Measurements from ENCODE around the gene CDC42BPA.

CDC42BPA gene

DNA sequence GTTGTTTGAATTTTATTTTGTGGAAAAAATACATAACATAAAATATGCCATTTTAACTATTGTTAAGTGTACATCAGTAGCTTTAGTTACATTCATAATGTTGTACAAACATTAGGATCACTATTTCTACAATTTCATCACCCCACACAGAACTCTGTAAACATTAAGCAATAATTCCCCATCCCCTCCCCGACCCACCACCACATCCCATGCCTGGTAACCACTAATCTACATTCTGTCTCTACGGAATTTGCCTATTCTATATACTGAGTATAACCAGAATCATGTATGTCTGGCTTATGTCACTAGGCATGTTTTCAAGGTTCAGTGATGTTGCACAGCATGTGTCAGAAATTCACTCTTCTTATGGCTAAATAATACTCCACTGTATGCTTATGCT lies 47.7 kb downstream of the CDC42BPA start:
- H3K36me3 Mint-ChIP-seq (ENCODE audit: low read depth): no peaks in the 10 kb centered on the region
- H3K27me3 Mint-ChIP-seq (ENCODE audit: low read depth): no peaks in the 10 kb centered on the region
- H3K27ac Mint-ChIP-seq: no peak overlapping the region
- peaks cover 3% of the 10 kb centered on the region for H3K9me3 Mint-ChIP-seq
- no peak overlapping the region for H3K4me3 Mint-ChIP-seq
- H3K4me1 Mint-ChIP-seq (ENCODE audit: low read depth): no peaks in the 10 kb centered on the region

- H3K4me1 Mint-ChIP-seq (ENCODE audit: low read depth): no peaks in the 10 kb centered on the region
- H3K9me3 Mint-ChIP-seq: no peaks in the 10 kb centered on the region
- H3K4me3 Mint-ChIP-seq: no peak overlapping the region
- H3K27me3 Mint-ChIP-seq (ENCODE audit: low read depth): peaks cover 4% of the 10 kb centered on the region
- H3K27ac Mint-ChIP-seq: no peak overlapping the region
- no peaks in the 10 kb centered on the region for H3K36me3 Mint-ChIP-seq (ENCODE audit: low read depth)
These were observed 49.3 kb downstream of the CDC42BPA start for GRCh38 chr1:227268943-227269342.

- H3K4me3 Mint-ChIP-seq: no peak overlapping the region
- H3K36me3 Mint-ChIP-seq (ENCODE audit: low read depth): no peaks in the 10 kb centered on the region
- H3K9me3 Mint-ChIP-seq: no peaks in the 10 kb centered on the region
- H3K27me3 Mint-ChIP-seq (ENCODE audit: low read depth): peaks cover 4% of the 10 kb centered on the region
- H3K4me1 Mint-ChIP-seq (ENCODE audit: low read depth): no peaks in the 10 kb centered on the region
- no peak overlapping the region for H3K27ac Mint-ChIP-seq
These were observed 52.4 kb downstream of the CDC42BPA start for GRCh38 chr1:227265891-227266290.

GRCh38 chr1:227263869-227264268 lies 54.4 kb downstream of the CDC42BPA start:
- Mint-ChIP-seq H3K4me3 (no peak overlapping the region), H3K36me3 (ENCODE audit: low read depth) (no peaks in the 10 kb centered on the region), H3K4me1 (ENCODE audit: low read depth) (no peaks in the 10 kb centered on the region), H3K27ac (no peak overlapping the region), H3K27me3 (ENCODE audit: low read depth) (peaks cover 4% of the 10 kb centered on the region), H3K9me3 (no peaks in the 10 kb centered on the region)

- Mint-ChIP-seq H3K27ac (no peak overlapping the region), H3K9me3 (no peaks in the 10 kb centered on the region), H3K4me1 (ENCODE audit: low read depth) (no peaks in the 10 kb centered on the region), H3K4me3 (no peak overlapping the region), H3K27me3 (ENCODE audit: low read depth) (peaks cover 4% of the 10 kb centered on the region), H3K36me3 (ENCODE audit: low read depth) (no peaks in the 10 kb centered on the region)
These were observed 56.8 kb downstream of the CDC42BPA start for GRCh38 chr1:227261501-227261900.

GRCh38 chr1:227260433-227260832 lies 57.9 kb downstream of the CDC42BPA start:
- peaks cover 4% of the 10 kb centered on the region for H3K27me3 Mint-ChIP-seq (ENCODE audit: low read depth)
- no peak overlapping the region for H3K4me3 Mint-ChIP-seq
- no peak overlapping the region for H3K27ac Mint-ChIP-seq

DNA sequence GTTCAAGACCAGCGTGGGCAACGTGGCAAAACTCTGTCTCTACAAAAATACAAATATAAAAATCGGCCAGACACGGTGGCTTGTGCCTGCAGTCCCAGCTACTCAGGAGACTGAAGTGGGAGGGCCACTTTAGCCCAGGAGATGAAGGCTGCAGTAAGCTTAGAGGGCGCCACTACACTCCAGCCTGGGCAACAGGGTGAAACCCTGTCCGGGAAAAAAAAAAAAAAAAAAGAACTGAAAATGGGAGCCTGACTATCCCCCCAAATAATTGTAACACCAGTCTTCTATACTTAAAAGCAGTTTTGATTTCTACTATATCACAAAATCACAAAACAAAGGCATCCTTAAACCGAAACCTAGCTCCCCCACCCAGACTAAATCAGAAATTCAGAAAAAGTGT lies 60.3 kb downstream of the CDC42BPA start:
- Mint-ChIP-seq H3K27me3 (ENCODE audit: low read depth) (peaks cover 3% of the 10 kb centered on the region), H3K4me1 (ENCODE audit: low read depth) (no peaks in the 10 kb centered on the region), H3K36me3 (ENCODE audit: low read depth) (no peaks in the 10 kb centered on the region), H3K27ac (no peak overlapping the region), H3K9me3 (no peaks in the 10 kb centered on the region), H3K4me3 (no peak overlapping the region)

More at GRCh38 chr1:227260433-227260832, 57.9 kb downstream of the CDC42BPA start:
- Mint-ChIP-seq H3K4me1 (ENCODE audit: low read depth) (no peaks in the 10 kb centered on the region), H3K36me3 (ENCODE audit: low read depth) (no peaks in the 10 kb centered on the region), H3K9me3 (no peaks in the 10 kb centered on the region)

DNA sequence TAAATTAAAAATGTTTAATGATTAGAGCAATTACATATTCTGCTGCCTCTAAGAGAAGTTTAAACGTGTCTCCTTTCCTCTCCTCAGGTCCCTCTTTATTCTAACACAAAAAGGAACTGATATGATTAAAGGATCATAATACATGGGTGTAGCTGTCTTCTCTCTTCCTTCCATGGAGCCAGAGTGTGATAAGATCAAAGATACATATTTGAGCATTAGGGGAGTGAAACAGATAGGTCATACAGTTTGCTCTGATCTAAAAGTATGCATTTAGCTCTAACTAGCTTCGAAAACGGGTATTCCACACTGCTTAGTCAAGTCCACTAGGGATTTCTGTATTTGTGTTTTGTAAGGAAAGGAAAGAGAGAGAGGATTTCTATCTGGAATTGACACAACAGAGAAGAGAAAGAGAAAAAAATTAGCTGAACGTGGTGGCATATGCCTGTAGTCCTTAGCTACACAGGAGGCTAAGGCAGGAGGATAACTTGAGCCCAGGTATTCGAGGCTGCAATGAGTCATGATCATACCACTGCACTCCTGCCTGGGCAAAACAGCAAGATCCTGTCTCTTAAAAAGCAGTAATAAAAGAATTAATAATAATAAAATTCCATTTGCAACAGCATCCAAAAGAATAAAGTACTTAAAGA lies 63.1 kb downstream of the CDC42BPA start:
- H3K9me3 Mint-ChIP-seq: no peaks in the 10 kb centered on the region
- H3K4me1 Mint-ChIP-seq (ENCODE audit: low read depth): no peaks in the 10 kb centered on the region
- H3K4me3 Mint-ChIP-seq: no peak overlapping the region
- no peak overlapping the region for H3K27ac Mint-ChIP-seq
- H3K27me3 Mint-ChIP-seq (ENCODE audit: low read depth): peaks cover 10% of the 10 kb centered on the region
- no peaks in the 10 kb centered on the region for H3K36me3 Mint-ChIP-seq (ENCODE audit: low read depth)

DNA sequence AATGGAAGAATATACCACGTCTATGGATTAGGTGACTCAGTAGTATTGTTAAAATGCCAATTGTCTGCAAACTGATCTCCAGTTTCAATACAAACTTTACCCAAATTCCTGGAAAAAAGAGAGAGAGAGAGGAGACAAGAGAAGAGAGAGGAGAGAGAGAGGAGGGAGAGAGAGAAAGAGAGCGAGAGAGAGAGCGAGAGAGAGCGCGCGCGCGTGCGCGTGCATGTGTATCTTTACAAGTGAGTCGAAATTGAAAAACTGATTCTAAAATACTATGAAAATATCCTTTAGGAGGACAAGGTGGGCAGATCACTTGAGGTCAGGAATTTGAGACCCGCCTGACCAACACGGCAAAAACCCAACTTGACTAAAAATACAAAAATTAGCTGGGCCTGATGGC lies 65.2 kb downstream of the CDC42BPA start:
- Mint-ChIP-seq H3K4me3 (no peak overlapping the region), H3K36me3 (ENCODE audit: low read depth) (no peaks in the 10 kb centered on the region), H3K4me1 (ENCODE audit: low read depth) (no peaks in the 10 kb centered on the region), H3K9me3 (no peaks in the 10 kb centered on the region), H3K27me3 (ENCODE audit: low read depth) (peaks cover 10% of the 10 kb centered on the region), H3K27ac (no peak overlapping the region)

- Mint-ChIP-seq H3K27ac (no peak overlapping the region), H3K27me3 (ENCODE audit: low read depth) (peaks cover 4% of the 10 kb centered on the region), H3K4me3 (no peak overlapping the region), H3K9me3 (no peaks in the 10 kb centered on the region), H3K36me3 (ENCODE audit: low read depth) (no peaks in the 10 kb centered on the region), H3K4me1 (ENCODE audit: low read depth) (no peaks in the 10 kb centered on the region)
These were observed 72.5 kb downstream of the CDC42BPA start for GRCh38 chr1:227245613-227246320.

DNA sequence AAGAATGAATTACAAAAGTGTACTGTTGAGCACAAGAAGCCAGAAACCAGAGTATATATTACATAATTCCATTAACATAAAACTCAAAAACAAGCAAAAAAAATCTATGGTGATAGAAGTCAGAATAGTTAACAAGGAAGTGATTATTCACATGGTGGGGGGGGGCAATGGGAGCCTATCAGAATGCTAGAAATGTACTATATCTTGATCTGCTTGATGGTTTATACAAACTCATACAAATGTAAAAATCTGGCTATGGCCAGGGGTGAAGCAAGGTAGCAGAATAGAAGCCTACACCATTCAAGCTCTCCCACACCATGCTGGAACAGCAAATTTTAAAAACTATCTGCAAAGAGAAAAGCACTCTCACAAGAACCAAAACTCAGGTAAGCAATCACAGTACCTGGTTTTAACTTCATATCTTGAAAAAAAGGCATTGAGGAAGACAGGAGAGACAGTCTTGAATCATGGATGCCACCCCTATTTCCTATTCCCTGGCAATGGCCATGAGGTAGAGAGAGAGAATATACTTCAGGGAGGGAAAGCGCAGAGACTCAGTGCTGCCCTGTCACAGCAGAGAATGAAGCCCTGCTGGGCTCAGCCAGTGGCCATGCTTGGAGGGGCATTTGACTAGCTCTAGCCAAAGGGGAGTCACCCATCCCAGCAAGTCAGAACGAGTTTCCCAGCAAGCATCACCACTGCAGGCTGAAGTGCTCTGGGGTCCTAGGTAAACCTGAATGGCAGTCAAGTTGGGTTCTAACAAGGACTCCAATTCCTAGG lies 73.8 kb downstream of the CDC42BPA start:
- Mint-ChIP-seq H3K36me3 (ENCODE audit: low read depth) (no peaks in the 10 kb centered on the region), H3K27me3 (ENCODE audit: low read depth) (peaks cover 9% of the 10 kb centered on the region), H3K4me1 (ENCODE audit: low read depth) (no peaks in the 10 kb centered on the region), H3K4me3 (no peak overlapping the region), H3K9me3 (no peaks in the 10 kb centered on the region), H3K27ac (no peak overlapping the region)

DNA sequence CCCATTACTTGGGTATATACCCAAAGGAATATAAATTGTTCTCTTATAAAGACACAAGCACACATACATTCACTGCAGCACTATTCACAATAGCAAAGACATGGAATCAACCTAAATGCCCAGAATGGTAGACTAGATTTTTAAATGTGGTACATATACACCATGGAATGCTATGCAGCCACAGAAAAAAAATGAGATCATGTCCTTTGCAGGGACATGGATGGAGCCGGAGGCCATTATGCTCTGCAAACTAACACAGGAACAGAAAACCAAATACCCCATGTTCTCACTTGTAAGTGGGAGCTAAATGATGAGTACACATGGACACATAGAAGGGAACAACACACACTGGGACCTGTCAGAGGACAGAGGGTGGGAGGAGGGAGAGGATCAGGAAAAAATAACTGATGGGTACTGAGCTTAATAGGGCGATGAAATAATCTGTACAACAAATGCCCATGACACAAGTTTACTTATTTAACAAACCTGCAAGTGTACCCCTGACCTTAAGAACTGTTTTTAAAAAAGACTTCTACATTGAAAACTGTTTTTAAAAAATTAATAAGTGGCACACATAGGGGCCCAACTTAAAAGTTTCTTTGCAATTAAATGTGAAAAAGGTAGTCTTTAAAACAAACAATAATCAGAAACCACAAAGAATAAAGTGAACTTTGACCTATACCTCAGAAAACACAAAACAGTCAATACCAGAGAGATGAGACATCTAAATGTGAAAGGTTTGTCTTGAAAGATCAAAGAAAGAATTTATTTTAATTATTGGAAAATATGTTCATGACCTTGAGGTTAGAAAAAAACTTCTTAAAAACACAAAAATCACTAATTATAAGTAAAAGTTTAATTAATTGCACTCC lies 75.2 kb downstream of the CDC42BPA start:
- no peak overlapping the region for H3K27ac Mint-ChIP-seq
- no peaks in the 10 kb centered on the region for H3K9me3 Mint-ChIP-seq
- peaks cover 17% of the 10 kb centered on the region for H3K27me3 Mint-ChIP-seq (ENCODE audit: low read depth)
- no peaks in the 10 kb centered on the region for H3K4me1 Mint-ChIP-seq (ENCODE audit: low read depth)
- no peaks in the 10 kb centered on the region for H3K36me3 Mint-ChIP-seq (ENCODE audit: low read depth)
- H3K4me3 Mint-ChIP-seq: no peak overlapping the region

GRCh38 chr1:227240983-227241382 lies 77.3 kb downstream of the CDC42BPA start:
- no peak overlapping the region for H3K4me3 Mint-ChIP-seq
- H3K27ac Mint-ChIP-seq: no peak overlapping the region
- no peaks in the 10 kb centered on the region for H3K4me1 Mint-ChIP-seq (ENCODE audit: low read depth)
- H3K27me3 Mint-ChIP-seq (ENCODE audit: low read depth): peaks cover 17% of the 10 kb centered on the region
- no peaks in the 10 kb centered on the region for H3K36me3 Mint-ChIP-seq (ENCODE audit: low read depth)
- H3K9me3 Mint-ChIP-seq: no peaks in the 10 kb centered on the region

DNA sequence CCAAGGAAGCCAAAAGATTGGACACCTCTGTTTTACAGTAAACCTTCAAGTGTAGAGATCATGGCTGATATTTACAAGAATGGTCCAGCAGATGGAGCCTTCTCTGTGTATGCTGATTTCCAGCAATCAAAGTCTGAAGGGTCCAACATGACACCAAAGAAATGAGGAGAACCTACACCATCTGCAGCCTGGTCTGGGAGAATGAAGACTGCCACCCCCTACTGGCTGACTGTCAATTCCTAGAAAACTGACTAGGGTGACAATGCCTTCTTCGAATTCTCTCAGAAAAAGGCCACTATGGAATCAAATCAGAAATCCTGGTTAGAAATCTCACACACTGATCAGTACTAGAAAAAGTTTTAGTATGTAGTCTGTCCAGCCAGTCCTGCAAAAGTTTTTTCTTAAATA lies 83.3 kb downstream of the CDC42BPA start:
- H3K27ac Mint-ChIP-seq: no peak overlapping the region
- H3K4me1 Mint-ChIP-seq (ENCODE audit: low read depth): no peaks in the 10 kb centered on the region
- H3K36me3 Mint-ChIP-seq (ENCODE audit: low read depth): no peaks in the 10 kb centered on the region
- no peaks in the 10 kb centered on the region for H3K9me3 Mint-ChIP-seq
- H3K4me3 Mint-ChIP-seq: no peak overlapping the region
- peaks cover 12% of the 10 kb centered on the region for H3K27me3 Mint-ChIP-seq (ENCODE audit: low read depth)
